Astrocyte (in vitro differentiated cells and primary cell): ENCODE data around the gene C10orf53. TPM values are rescaled to one million over a fixed set of nuclear protein-coding genes. Genes with fewer than 3 reads are reported as not detected.
"Not testable (repeated sequence)": the region's sequence is repeated elsewhere in the genome, so short reads cannot be mapped to it uniquely, and the experiment has no call there.

Experiments used
- DNase-seq: peaks from one replicate; pipeline ENCODE4 v3.0.0-alpha.2; 2010; ENCODE audit warnings: low read depth
- FAIRE-seq: peaks from 2 replicates; lab custom pipeline; 2011; peaks lifted over from hg19 to GRCh38; lab: Jason Lieb, UNC
- H2AFZ ChIP-seq: 2 replicates; pipeline ENCODE4 v1.6.0; 2012; ENCODE audit warnings: low read depth, low read length, inconsistent platforms
- H3K27ac ChIP-seq: 2 replicates; pipeline ENCODE4 v1.5.1; 2011; ENCODE audit warnings: low read depth, low read length, inconsistent platforms
- H3K27me3 ChIP-seq: 2 replicates; pipeline ENCODE4 v1.6.0; 2011; ENCODE audit warnings: low read length, inconsistent platforms; ENCODE audit not compliant: insufficient read depth
- H3K36me3 ChIP-seq: 2 replicates; pipeline ENCODE4 v1.5.1; 2011; ENCODE audit warnings: low read length, inconsistent platforms; ENCODE audit not compliant: insufficient read depth
- H3K4me1 ChIP-seq: 2 replicates; pipeline ENCODE4 v1.5.1; 2011; ENCODE audit warnings: low read length, inconsistent platforms; ENCODE audit not compliant: insufficient read depth
- H3K4me2 ChIP-seq: 2 replicates; pipeline ENCODE4 v1.6.0; 2012; ENCODE audit warnings: low read length, inconsistent platforms
- H3K4me3 ChIP-seq: 2 replicates; pipeline ENCODE4 v1.5.1; 2011; ENCODE audit warnings: low read depth, mild to moderate bottlenecking, low read length, inconsistent platforms; ENCODE audit not compliant: insufficient read depth
- H3K79me2 ChIP-seq: 2 replicates; pipeline ENCODE4 v1.6.0; 2012; ENCODE audit warnings: mild to moderate bottlenecking, low read length, inconsistent platforms; ENCODE audit not compliant: insufficient read depth
- H3K9ac ChIP-seq: 2 replicates; pipeline ENCODE4 v1.6.0; 2012; ENCODE audit warnings: mild to moderate bottlenecking, low read length, inconsistent platforms
- H3K9me3 ChIP-seq: 2 replicates; pipeline ENCODE4 v1.5.1; 2012; ENCODE audit warnings: low read depth, mild to moderate bottlenecking, low read length, inconsistent platforms; ENCODE audit not compliant: insufficient read depth
- H4K20me1 ChIP-seq: 2 replicates; pipeline ENCODE4 v1.6.0; 2012; ENCODE audit warnings: low read length, inconsistent platforms; ENCODE audit not compliant: insufficient read depth
- H3K27ac Mint-ChIP-seq: one replicate; pipeline ENCODE4 v1.8.0; 2021; ENCODE audit warnings: mild to moderate bottlenecking, mixed read lengths; ENCODE audit not compliant: unreplicated experiment
- H3K27me3 Mint-ChIP-seq: one replicate; pipeline ENCODE4 v1.8.0; 2021; ENCODE audit warnings: low read depth, mixed read lengths; ENCODE audit not compliant: unreplicated experiment
- H3K36me3 Mint-ChIP-seq: one replicate; pipeline ENCODE4 v1.8.0; 2021; ENCODE audit warnings: low read depth, mixed read lengths; ENCODE audit not compliant: unreplicated experiment
- H3K4me1 Mint-ChIP-seq: one replicate; pipeline ENCODE4 v1.8.0; 2021; ENCODE audit warnings: low read depth, mixed read lengths; ENCODE audit not compliant: unreplicated experiment
- H3K4me3 Mint-ChIP-seq: one replicate; pipeline ENCODE4 v1.8.0; 2021; ENCODE audit warnings: mild to moderate bottlenecking, moderate library complexity, mixed read lengths; ENCODE audit not compliant: unreplicated experiment
- H3K9me3 Mint-ChIP-seq: one replicate; pipeline ENCODE4 v1.8.0; 2021; ENCODE audit warnings: mild to moderate bottlenecking, mixed read lengths; ENCODE audit not compliant: unreplicated experiment
- CTCF ChIP-seq: IDR thresholded peaks from 2 replicates; pipeline ENCODE4 v1.5.1; 2011; ENCODE audit warnings: low read depth, mild to moderate bottlenecking, inconsistent platforms, low read length, moderate library complexity; ENCODE audit not compliant: insufficient read depth
- EZH2 ChIP-seq: IDR thresholded peaks from 2 replicates; pipeline ENCODE4 v1.6.1; 2012; ENCODE audit warnings: mild to moderate bottlenecking, low read length, inconsistent platforms; ENCODE audit not compliant: insufficient read depth
- total RNA-seq: library from RNA; stranded (reverse); gene quantifications from 2 replicates; pipeline ENCODE4 v1.2.1, GENCODE V29; 2021

The C10orf53 gene
- total RNA-seq, 1 donor from 2014 or later = not detected

DNA sequence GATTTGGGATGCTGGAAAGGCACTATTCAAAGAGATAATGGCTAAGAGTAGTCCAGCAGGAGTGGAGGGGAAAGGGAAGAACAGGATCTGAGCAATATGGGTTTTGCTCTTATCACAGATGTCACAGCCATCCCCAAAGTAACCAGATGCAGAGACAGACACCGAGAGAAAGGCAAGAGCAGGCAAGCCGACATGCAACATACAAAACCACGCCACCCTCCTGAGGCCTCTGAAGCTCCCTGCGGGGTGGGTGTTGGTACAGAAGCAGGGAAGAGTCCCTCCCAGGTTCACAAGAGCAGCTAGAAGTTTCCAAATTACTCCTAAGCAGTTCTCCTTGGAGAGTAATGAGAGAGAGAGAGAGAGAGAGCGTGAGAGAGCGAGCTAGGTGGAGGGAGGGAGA, 10.8 kb upstream of the C10orf53 start:
- no peak for DNase-seq
- H3K4me2 ChIP-seq = no peak overlapping the region
- no peaks in the 10 kb centered on the region for H3K9me3 ChIP-seq
- TF ChIP-seq EZH2 (no peak), CTCF (no peak)
- no peak overlapping the region for H2AFZ ChIP-seq
- no peaks in the 10 kb centered on the region for H4K20me1 ChIP-seq
- no peaks in the 10 kb centered on the region for H3K4me1 Mint-ChIP-seq
- no peak overlapping the region for H3K4me3 ChIP-seq
- H3K27ac ChIP-seq = no peak overlapping the region
- peaks cover 62% of the 10 kb centered on the region for H3K27me3 Mint-ChIP-seq
- no peaks in the 10 kb centered on the region for H3K36me3 ChIP-seq
- H3K4me3 Mint-ChIP-seq = no peak overlapping the region
- H3K27me3 ChIP-seq = peaks cover 5% of the 10 kb centered on the region
- FAIRE-seq = no peak
- no peaks in the 10 kb centered on the region for H3K79me2 ChIP-seq
- no peak overlapping the region for H3K27ac Mint-ChIP-seq
- no peak overlapping the region for H3K9ac ChIP-seq
- H3K36me3 Mint-ChIP-seq = no peaks in the 10 kb centered on the region
- no peaks in the 10 kb centered on the region for H3K4me1 ChIP-seq
- peaks cover 3% of the 10 kb centered on the region for H3K9me3 Mint-ChIP-seq

GRCh38 chr10:49678827-49679479, 498 bp upstream of the C10orf53 start:
- H3K36me3 Mint-ChIP-seq = no peaks in the 10 kb centered on the region
- H2AFZ ChIP-seq = peak overlapping the region; percentile 69

DNA sequence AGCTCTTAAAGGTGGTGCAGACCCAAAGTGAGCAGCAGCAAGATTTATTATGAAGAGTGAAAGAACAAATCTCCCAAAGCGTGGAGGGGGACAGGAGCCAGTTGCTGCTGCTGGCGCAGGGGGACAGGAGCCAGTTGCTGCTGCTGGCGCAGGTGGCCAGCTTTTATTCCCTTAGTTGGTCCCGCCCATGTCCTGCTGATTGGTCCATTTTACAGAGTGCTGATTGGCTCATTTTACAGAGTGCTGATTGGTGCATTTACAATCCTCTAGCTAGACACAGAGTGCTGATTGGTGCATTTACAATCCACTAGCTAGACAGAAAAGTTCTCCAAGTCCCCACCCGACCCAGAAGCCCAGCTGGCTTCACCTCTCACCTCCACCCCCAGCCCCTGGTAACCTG, 3.0 kb downstream of the C10orf53 start:
- H3K36me3 ChIP-seq, H3K4me3 Mint-ChIP-seq, H2AFZ ChIP-seq, H3K36me3 Mint-ChIP-seq, H4K20me1 ChIP-seq, FAIRE-seq, H3K4me1 ChIP-seq, H3K9ac ChIP-seq, H3K27ac Mint-ChIP-seq, H3K79me2 ChIP-seq, H3K4me1 Mint-ChIP-seq, H3K27ac ChIP-seq, H3K27me3 ChIP-seq, H3K4me3 ChIP-seq, H3K9me3 ChIP-seq, H3K4me2 ChIP-seq, DNase-seq: not testable (repeated sequence)
- H3K9me3 Mint-ChIP-seq = peaks cover 18% of the 10 kb centered on the region
- peaks cover 42% of the 10 kb centered on the region for H3K27me3 Mint-ChIP-seq

More at GRCh38 chr10:49678827-49679479, 498 bp upstream of the C10orf53 start:
- FAIRE-seq (no peak), DNase-seq (no peak)
- Histone ChIP-seq H3K9ac (no peak overlapping the region), H3K4me3 (peak overlapping the region; percentile 47), H3K27me3 (peaks cover 14% of the 10 kb centered on the region), H3K4me2 (peak overlapping the region; percentile 75), H4K20me1 (no peaks in the 10 kb centered on the region), H3K27ac (no peak overlapping the region), H3K9me3 (peaks cover 3% of the 10 kb centered on the region), H3K4me1 (no peaks in the 10 kb centered on the region), H3K79me2 (no peaks in the 10 kb centered on the region), H3K36me3 (no peaks in the 10 kb centered on the region)
- no peak overlapping the region for H3K4me3 Mint-ChIP-seq
- no peaks in the 10 kb centered on the region for H3K4me1 Mint-ChIP-seq
- H3K27ac Mint-ChIP-seq = no peak overlapping the region
- no peak for TF ChIP-seq EZH2
- TF ChIP-seq CTCF = no peak
- peaks cover 66% of the 10 kb centered on the region for H3K27me3 Mint-ChIP-seq
- peaks cover 14% of the 10 kb centered on the region for H3K9me3 Mint-ChIP-seq
